Omental fat pad (tissue), 4 donors: ENCODE measurements around the gene SLMAP. TPM values are rescaled to one million over a fixed set of nuclear protein-coding genes. Genes with fewer than 3 reads are reported as not detected.

ENCODE experiments used
- ATAC-seq: fragments of 150-250 bp; one replicate; pipeline ENCODE4 v1.9.1; 2016; ENCODE audit warnings: mild to moderate bottlenecking, moderate library complexity; ENCODE audit not compliant: low FRiP score
- DNase-seq: peaks from one replicate; pipeline ENCODE4 v3.0.0-alpha.2; 2019; ENCODE audit warnings: low spot score
- total RNA-seq, 4 donors: library from RNA; depleted of rRNA; stranded (reverse); fragments of >200 nt; gene quantifications; one replicate each; pipeline ENCODE4 v1.1.0, GENCODE V29; 2016
- TF ChIP-seq, protein P1 (sequence below), 3 donors: fragments of 450-650 bp; IDR thresholded peaks; one replicate each; pipeline ENCODE4 v1.5.1; 2016 to 2017; ENCODE audit warnings: antibody characterized with exemption in 3 of 3, mild to moderate bottlenecking in 3 of 3, moderate library complexity in 2 of 3

SLMAP gene
- total RNA-seq, 4 donors from 2014 or later: 42.7 to 72.7 (median 47.1) TPM

DNA sequence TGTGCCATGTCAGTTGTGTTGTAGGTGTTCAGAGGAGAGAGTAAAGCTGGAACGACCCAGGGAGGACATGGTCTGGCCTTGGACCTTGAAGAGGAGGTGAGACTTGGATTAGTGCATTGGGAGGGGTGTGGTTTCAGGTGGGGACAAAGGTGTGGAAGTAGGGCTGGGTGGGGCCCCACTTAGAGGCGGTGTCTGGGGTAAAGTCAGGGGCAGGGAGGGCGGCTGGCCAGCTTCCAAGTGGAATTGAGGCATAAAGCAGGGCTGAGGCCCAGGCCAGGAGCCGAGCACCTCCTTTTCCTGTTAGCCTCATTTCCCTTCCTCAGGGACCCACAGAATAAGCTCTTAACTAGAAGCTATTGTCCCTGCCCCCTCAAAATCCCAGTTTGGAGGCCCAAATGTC is 215.9 kb downstream of the SLMAP start:
- DNase-seq: no peak
- TF ChIP-seq, protein P1, sequence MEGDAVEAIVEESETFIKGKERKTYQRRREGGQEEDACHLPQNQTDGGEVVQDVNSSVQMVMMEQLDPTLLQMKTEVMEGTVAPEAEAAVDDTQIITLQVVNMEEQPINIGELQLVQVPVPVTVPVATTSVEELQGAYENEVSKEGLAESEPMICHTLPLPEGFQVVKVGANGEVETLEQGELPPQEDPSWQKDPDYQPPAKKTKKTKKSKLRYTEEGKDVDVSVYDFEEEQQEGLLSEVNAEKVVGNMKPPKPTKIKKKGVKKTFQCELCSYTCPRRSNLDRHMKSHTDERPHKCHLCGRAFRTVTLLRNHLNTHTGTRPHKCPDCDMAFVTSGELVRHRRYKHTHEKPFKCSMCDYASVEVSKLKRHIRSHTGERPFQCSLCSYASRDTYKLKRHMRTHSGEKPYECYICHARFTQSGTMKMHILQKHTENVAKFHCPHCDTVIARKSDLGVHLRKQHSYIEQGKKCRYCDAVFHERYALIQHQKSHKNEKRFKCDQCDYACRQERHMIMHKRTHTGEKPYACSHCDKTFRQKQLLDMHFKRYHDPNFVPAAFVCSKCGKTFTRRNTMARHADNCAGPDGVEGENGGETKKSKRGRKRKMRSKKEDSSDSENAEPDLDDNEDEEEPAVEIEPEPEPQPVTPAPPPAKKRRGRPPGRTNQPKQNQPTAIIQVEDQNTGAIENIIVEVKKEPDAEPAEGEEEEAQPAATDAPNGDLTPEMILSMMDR (IDR thresholded peaks at IDR 0.05): no peak
- no peak for ATAC-seq

DNA sequence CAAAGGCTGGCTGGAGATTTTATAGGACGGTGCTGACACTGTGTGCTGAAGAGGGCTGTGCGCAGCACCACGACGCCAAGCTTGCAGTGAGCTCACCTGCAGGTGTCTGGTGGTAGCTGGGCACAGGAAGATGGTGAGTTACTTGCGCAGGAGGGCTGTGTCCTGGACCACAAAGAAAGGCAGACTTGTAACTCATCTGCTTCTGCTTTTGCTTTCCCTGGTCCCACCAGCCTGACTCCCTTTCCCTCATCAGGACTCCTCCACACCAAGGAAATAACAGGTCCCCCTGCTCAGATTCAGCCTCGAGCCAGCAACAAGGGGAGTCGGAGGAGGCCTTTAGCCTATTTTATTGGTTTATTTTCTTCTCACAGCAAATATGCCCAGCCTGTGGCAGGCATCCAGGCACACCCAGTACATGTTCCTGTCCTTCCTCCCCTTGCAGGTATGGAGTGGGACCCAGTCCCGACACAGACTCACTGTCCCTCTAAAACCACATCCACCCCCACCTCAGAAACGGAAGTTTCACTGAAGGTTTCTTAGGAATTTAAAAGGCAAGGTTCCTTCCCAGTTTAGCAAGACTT is 216.5 kb downstream of the SLMAP start:
- TF ChIP-seq, protein P1 (IDR thresholded peaks at IDR 0.05): no peak
- ATAC-seq: no peak
- no peak for DNase-seq

GRCh38 chr3:57973715-57974477 is 217.8 kb downstream of the SLMAP start:
- ATAC-seq: no peak

GRCh38 chr3:57974796-57975388 is 218.8 kb downstream of the SLMAP start:
- DNase-seq (no peak), ATAC-seq (peak; percentile 91)
- TF ChIP-seq, protein P1 (IDR thresholded peaks at IDR 0.05): no peak

More at GRCh38 chr3:57973715-57974477, 217.8 kb downstream of the SLMAP start:
- TF ChIP-seq, protein P1 (IDR thresholded peaks at IDR 0.05): no peak
- no peak for DNase-seq

DNA sequence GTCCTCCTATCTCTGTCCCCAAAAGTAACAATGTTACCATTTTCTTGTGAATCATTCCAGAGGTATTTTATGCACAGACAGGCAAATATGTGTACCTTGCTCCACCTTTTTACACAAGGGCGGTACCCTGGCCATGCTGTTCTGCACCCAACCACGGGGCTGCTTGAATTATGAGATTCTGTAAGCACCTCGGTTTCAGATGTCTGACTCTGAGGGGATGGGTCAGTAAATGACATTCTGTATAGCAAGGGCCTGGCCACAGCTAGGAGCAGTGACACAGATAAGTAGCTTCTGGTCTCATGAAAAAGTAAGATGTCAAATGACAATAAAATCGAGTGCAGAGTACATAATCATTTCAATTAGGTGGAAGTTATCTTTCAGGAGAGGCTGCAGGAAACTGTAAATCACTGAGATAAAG is 221.7 kb downstream of the SLMAP start:
- ATAC-seq (no peak), DNase-seq (no peak)
- TF ChIP-seq, protein P1 (IDR thresholded peaks at IDR 0.05): no peak

DNA sequence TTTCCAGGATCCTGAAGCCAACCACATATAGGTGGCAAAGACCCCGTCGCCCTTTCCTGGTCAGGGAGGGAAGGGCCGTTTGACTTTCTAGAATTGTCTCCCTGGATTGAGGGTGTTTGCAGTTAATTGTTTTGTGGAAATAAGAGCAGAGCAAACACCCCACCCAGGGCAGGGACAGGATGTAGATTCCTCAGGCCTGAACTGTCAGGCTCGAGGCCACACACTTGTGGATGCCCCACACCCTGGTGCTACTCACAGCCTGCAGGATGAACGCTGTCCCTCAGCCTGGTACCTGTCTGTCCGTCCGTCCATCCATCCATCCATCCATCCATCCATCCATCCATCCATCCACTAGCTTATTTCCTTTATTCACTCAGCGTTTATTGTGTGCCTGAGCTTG is 222.2 kb downstream of the SLMAP start:
- no peak for ATAC-seq
- TF ChIP-seq, protein P1 (IDR thresholded peaks at IDR 0.05): no peak

More for the DNA sequence above, 222.2 kb downstream of the SLMAP start:
- no peak for DNase-seq

Other genes starting within 250 kb of the SLMAP start
- under 1 TPM in 3 of 4 donors, not detected in 1; 0.19 to 0.72 (median 0.31) TPM for gene DNAH12, start 212.0 kb upstream of the SLMAP start, total RNA-seq
- 10 to 100 TPM; 14.8 to 61.2 (median 21.4) TPM for gene PDE12, start 200.0 kb upstream of the SLMAP start, total RNA-seq
- gene ARF4, start 159.0 kb upstream of the SLMAP start, total RNA-seq: 100 to 1,000 TPM in 3 of 4 donors, 10 to 100 TPM in 1; 92.4 to 209 (median 136) TPM
- gene DENND6A, start 63.2 kb upstream of the SLMAP start, total RNA-seq: 10 to 100 TPM; 20.8 to 62.7 (median 21.8) TPM